Osteocyte (in vitro differentiated cells): ENCODE data around the gene BIN1. TPM values are rescaled to one million over a fixed set of nuclear protein-coding genes. Genes with fewer than 3 reads are reported as not detected.
A peak's percentile ranks its signal among the peaks of the same experiment; 100 is the strongest.

ENCODE experiments used
- DNase-seq: peaks from one replicate; pipeline ENCODE4 v3.0.0; 2021; ENCODE audit warnings: mixed read lengths; ENCODE audit not compliant: unreplicated experiment; ENCODE audit errors: extremely low spot score
- H3K27ac Mint-ChIP-seq: one replicate; pipeline ENCODE4 v1.8.0; 2021; ENCODE audit warnings: mild to moderate bottlenecking, mixed read lengths; ENCODE audit not compliant: unreplicated experiment
- H3K27me3 Mint-ChIP-seq: one replicate; pipeline ENCODE4 v1.8.0; 2021; ENCODE audit warnings: mixed read lengths; ENCODE audit not compliant: unreplicated experiment
- H3K36me3 Mint-ChIP-seq: one replicate; pipeline ENCODE4 v1.8.0; 2021; ENCODE audit warnings: mixed read lengths; ENCODE audit not compliant: unreplicated experiment
- H3K4me1 Mint-ChIP-seq: one replicate; pipeline ENCODE4 v1.8.0; 2021; ENCODE audit warnings: mixed read lengths; ENCODE audit not compliant: unreplicated experiment
- H3K4me3 Mint-ChIP-seq: one replicate; pipeline ENCODE4 v1.8.0; 2021; ENCODE audit warnings: mild to moderate bottlenecking, moderate library complexity, mixed read lengths; ENCODE audit not compliant: unreplicated experiment
- H3K9me3 Mint-ChIP-seq: one replicate; pipeline ENCODE4 v1.8.0; 2021; ENCODE audit warnings: mixed read lengths; ENCODE audit not compliant: unreplicated experiment
- total RNA-seq: library from RNA; stranded (reverse); gene quantifications from 2 replicates; pipeline ENCODE4 v1.2.1, GENCODE V29; 2021
- TF ChIP-seq, protein P1 (sequence below): fragments of 200-600 bp; sonication (generic); IDR thresholded peaks from 2 replicates; pipeline ENCODE4 v1.5.0; 2021; ENCODE audit warnings: antibody characterized with exemption, mild to moderate bottlenecking, moderate library complexity

BIN1 gene
- total RNA-seq, 1 donor from 2014 or later: 101 TPM

DNA sequence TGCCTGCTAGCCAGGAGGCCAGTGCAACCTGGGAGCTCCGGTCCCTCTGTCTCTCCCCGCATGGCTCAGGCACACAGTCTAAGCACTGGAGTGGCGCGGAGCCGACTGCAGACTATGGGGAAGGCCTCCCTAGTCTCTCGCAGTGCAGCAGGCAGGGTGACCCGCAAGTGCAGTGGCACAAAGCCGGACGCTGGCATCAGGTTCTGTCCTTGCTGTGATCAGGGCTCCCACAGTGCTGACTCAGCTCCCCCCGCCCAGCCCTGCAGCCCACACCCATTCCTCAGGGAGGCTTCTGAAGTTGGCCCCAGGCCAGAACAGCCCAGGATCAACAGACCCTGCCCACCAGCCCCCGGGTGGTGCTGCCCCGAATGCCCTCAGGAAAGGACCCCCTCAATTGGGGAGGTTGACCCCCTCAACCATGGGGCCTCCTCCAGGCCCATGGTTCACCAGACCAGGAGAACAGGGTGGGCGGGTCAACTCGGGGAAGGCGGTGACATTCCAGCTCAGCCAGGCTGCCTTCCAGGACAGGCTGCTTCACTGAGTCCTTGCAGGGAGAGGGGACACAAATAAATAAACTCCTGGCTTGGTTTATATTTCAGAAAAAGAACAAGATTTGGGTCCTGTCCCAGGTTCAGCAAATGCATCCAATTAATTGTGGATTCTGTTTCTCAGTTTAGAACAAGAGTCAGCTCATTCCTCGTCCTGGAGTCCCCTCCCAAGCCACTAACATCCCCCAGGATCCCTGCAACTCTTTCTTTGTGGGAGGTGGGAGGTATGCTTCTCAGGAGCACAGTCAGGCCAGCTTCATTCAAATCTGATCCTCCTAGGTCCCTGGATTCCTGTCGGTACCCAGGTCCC is 12.2 kb downstream of the BIN1 start:
- Mint-ChIP-seq H3K9me3 (no peaks in the 10 kb centered on the region), H3K4me3 (no peak overlapping the region), H3K27ac (peak overlapping the region; percentile 63), H3K36me3 (no peaks in the 10 kb centered on the region), H3K4me1 (peaks cover 73% of the 10 kb centered on the region), H3K27me3 (no peaks in the 10 kb centered on the region)
- no peak for DNase-seq
- TF ChIP-seq, protein P1, sequence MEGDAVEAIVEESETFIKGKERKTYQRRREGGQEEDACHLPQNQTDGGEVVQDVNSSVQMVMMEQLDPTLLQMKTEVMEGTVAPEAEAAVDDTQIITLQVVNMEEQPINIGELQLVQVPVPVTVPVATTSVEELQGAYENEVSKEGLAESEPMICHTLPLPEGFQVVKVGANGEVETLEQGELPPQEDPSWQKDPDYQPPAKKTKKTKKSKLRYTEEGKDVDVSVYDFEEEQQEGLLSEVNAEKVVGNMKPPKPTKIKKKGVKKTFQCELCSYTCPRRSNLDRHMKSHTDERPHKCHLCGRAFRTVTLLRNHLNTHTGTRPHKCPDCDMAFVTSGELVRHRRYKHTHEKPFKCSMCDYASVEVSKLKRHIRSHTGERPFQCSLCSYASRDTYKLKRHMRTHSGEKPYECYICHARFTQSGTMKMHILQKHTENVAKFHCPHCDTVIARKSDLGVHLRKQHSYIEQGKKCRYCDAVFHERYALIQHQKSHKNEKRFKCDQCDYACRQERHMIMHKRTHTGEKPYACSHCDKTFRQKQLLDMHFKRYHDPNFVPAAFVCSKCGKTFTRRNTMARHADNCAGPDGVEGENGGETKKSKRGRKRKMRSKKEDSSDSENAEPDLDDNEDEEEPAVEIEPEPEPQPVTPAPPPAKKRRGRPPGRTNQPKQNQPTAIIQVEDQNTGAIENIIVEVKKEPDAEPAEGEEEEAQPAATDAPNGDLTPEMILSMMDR: no peak

DNA sequence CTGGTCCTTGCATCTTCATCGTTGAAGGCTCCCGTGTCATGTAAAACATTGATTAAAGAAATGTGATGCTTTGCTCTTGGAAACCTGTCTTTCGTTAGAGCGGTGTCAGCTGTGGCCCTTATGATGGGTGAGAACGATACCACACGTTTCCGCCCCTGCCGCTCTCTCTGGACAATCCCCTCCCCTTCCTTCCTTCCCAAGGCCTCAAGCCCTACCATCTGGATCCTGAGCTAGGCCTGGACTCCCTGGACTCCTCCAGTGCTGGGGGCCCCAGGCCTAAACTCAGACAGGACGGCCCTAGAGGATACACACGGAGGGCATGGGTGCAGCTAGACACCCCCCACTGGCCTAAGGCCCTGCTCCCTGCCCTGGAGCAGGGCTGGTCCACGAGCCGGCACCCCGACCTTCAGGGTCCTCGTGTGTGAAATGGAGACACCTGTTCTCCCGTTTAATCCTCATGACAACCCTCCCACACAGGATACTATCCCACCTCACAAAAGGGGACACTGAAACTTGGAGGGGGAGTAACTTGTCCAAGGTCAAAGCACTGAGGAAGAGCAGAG is 13.2 kb downstream of the BIN1 start:
- H3K27me3 Mint-ChIP-seq: no peaks in the 10 kb centered on the region
- peak overlapping the region; percentile 52 for H3K27ac Mint-ChIP-seq
- no peak overlapping the region for H3K4me3 Mint-ChIP-seq
- DNase-seq: no peak
- peaks cover 80% of the 10 kb centered on the region for H3K4me1 Mint-ChIP-seq
- TF ChIP-seq, protein P1: no peak
- H3K9me3 Mint-ChIP-seq: no peaks in the 10 kb centered on the region
- H3K36me3 Mint-ChIP-seq: no peaks in the 10 kb centered on the region

DNA sequence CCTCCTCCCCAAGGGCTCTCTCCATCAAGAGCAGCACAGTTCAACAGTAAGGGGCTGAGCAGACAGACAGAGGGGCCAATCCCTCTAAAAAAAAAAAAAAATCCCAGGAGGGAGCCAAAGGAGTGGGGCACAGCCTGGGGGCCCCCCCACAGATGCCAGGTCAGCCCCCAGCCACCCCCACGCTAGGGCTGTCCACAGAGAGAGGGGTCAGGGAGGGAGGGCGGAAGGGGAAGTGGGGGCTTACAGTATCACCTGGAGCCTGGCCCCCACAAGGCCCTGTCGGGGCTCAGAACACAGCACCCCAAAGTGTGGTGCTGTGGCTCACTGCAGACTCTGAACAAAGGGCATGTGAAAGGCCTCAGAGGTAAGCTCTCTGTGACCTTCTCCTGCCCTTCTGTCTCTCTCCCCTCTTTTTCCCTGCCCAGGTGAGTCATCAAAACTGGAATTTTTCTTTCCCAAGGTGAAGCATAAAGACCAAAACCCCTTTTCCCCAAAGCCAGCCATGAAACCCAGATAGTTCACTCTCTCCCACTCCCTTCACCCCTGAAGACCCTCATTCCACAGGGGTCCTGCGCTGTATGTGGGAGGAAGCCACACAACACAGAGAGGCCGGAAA is 13.9 kb downstream of the BIN1 start:
- Mint-ChIP-seq H3K27me3 (no peaks in the 10 kb centered on the region), H3K4me1 (peaks cover 82% of the 10 kb centered on the region), H3K4me3 (no peak overlapping the region), H3K36me3 (no peaks in the 10 kb centered on the region), H3K27ac (no peak overlapping the region), H3K9me3 (no peaks in the 10 kb centered on the region)
- TF ChIP-seq, protein P1: no peak
- DNase-seq: no peak

DNA sequence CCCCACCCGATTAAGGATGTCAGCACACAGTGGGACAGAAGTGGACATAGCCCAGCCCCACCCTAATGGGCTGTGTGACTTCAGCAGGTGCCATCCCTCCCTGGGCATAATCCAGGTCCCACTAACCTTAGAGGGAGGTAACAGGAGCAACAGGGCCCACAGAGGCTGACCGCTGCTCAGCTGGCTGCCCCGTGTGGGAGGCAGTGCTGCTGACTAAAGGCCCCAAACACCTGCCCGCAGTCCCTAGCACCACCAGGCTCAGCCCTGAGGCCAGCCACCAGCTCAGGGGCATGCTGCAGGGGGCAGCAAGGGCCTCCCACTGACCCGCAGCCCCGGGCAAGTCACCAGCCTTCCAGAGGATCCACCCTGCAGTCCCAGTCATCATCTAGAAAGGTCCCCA is 14.6 kb downstream of the BIN1 start:
- Mint-ChIP-seq H3K36me3 (no peaks in the 10 kb centered on the region), H3K27ac (no peak overlapping the region), H3K27me3 (no peaks in the 10 kb centered on the region), H3K4me1 (peaks cover 84% of the 10 kb centered on the region), H3K4me3 (no peak overlapping the region), H3K9me3 (no peaks in the 10 kb centered on the region)
- TF ChIP-seq, protein P1: no peak
- no peak for DNase-seq

DNA sequence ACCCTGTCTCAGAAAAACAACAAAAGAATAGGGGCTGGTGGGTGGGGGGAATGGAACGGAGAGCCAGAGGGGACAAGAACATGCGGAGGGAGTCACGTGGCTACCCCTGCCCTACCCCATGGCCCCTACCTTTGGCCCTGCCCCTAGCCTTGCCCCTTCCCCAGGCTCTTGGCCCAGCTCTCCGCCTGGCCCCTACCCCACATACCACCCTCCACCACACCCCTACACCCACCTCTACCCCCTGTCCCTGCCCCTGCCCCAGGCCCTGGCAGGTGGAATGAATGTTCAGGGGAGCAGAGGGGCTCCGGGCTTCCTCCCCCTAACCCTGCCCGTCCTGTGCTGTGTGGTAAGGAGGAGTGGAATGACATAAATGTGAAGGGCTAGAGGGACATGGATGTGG is 15.1 kb downstream of the BIN1 start:
- Mint-ChIP-seq H3K27me3 (no peaks in the 10 kb centered on the region), H3K4me1 (peaks cover 85% of the 10 kb centered on the region), H3K36me3 (no peaks in the 10 kb centered on the region), H3K9me3 (no peaks in the 10 kb centered on the region), H3K4me3 (no peak overlapping the region), H3K27ac (no peak overlapping the region)
- no peak for DNase-seq
- TF ChIP-seq, protein P1: no peak
